ENCODE data around the gene DLK1. TPM values are rescaled to one million over a fixed set of nuclear protein-coding genes. Genes with fewer than 3 reads are reported as not detected.

DLK1 gene
- total and polyA plus RNA-seq, 2 of the 13 experiments (the other 11 are each of a cell fraction or from before 2014, with no cell fraction given) = 95.5 to 312 TPM

GRCh38 chr14:100749967-100750597, 23.4 kb downstream of the DLK1 start (continued):
- 0 out of 2 replicates have a peak, but pooled peaks have one; percentile 49 for TF ChIP-seq ZBTB43 (CRISPR knock-in tag; conservative IDR thresholded peaks at IDR 0.05)
- TF ChIP-seq ZNF7 (CRISPR knock-in tag; IDR thresholded peaks at IDR 0.05) = no peak
- TF ChIP-seq DRAP1 (CRISPR knock-in tag; IDR thresholded peaks at IDR 0.05) = no peak
- TF ChIP-seq FIP1L1 (IDR thresholded peaks at IDR 0.05; ENCODE audit: borderline replicate concordance, insufficient read depth, low read depth, low read length) = no peak
- TF ChIP-seq RBM39 (IDR thresholded peaks at IDR 0.05; ENCODE audit: low read depth, low read length, poor library complexity, severe bottlenecking) = no peak
- TF ChIP-seq MBD4 (IDR thresholded peaks at IDR 0.05; ENCODE audit: borderline replicate concordance, low read length) = no peak
- TF ChIP-seq E2F2 (CRISPR knock-in tag; IDR thresholded peaks at IDR 0.05; ENCODE audit: borderline replicate concordance) = no peak
- TF ChIP-seq ZNF326 (CRISPR knock-in tag; IDR thresholded peaks at IDR 0.05; ENCODE audit: borderline replicate concordance) = no peak
- no peak for TF ChIP-seq TGIF2 (CRISPR knock-in tag; IDR thresholded peaks at IDR 0.05)
- no peak for TF ChIP-seq ZBTB40 (IDR thresholded peaks at IDR 0.05)
- TF ChIP-seq ZBTB40 (CRISPR knock-in tag; IDR thresholded peaks at IDR 0.05) = no peak
